Measurements from ENCODE around the gene FRMPD3.

GRCh38 chrX:107451731-107452130 is 2.3 kb downstream of the FRMPD3 start:
- TF ChIP-seq CTCF (conservative IDR thresholded peaks at IDR 0.05; ENCODE audit: low read length) (no peak), EZH2phosphoT487 (IDR thresholded peaks at IDR 0.05; ENCODE audit: borderline replicate concordance) (no peak)

All from Loucy (cell line).